Peyer's patch (tissue), 4 donors: ENCODE data around the gene PACSIN2.

ENCODE experiments used
- POLR2A ChIP-seq, 2 donors: fragments of 450-650 bp; IDR thresholded peaks; one replicate each; pipeline ENCODE4 v1.5.1; 2017; ENCODE audit warnings: antibody characterized with exemption in 2 of 2, mild to moderate bottlenecking in 2 of 2, moderate library complexity in 2 of 2
- TF ChIP-seq, protein P1 (sequence below), 6 experiments: fragments of 450-650 bp in 4 of 6; fragments of 200-600 bp in 2 of 6; sonication (generic) in 1 of 6; IDR thresholded peaks; one replicate each; pipeline ENCODE4 v1.5.1; 2017 to 2019; ENCODE audit warnings: antibody characterized with exemption in 6 of 6, mild to moderate bottlenecking in 3 of 6, moderate library complexity in 1 of 6

DNA sequence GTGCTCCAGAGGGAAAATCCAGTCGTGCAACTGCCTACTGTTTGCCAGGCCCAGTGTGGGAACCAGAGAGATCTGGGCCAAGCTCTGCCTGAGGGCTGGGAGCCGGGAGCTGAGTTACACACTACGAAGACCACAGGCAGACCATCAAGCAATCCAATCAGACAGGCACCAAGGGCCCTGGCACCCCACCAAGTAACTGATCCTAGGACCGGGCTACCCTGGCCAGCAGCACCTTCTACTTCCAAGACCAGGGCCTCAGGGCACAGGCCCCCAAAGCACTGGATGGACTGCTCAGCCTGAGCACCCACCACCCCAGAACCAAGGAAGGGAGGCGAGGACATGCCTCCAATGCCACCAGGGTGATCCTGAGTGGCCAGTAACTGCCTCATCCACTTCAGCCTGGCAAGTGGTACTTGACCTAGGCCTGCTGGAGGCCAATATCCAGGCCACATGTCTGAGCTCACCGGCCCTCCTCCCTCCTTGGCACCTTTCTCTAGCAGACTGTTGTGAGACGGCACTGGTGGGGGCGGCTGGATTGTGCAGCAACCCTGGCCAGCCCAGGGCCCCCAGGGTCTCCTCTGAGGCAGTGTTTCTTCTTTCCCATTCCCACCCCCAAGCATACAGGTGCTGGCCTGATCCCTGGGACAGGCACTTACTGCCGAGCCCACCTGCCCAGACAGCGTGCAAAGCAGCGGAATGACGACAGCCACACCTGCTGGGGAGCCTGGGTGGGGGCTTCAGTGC, 137.2 kb downstream of the PACSIN2 start:
- TF ChIP-seq, protein P1, sequence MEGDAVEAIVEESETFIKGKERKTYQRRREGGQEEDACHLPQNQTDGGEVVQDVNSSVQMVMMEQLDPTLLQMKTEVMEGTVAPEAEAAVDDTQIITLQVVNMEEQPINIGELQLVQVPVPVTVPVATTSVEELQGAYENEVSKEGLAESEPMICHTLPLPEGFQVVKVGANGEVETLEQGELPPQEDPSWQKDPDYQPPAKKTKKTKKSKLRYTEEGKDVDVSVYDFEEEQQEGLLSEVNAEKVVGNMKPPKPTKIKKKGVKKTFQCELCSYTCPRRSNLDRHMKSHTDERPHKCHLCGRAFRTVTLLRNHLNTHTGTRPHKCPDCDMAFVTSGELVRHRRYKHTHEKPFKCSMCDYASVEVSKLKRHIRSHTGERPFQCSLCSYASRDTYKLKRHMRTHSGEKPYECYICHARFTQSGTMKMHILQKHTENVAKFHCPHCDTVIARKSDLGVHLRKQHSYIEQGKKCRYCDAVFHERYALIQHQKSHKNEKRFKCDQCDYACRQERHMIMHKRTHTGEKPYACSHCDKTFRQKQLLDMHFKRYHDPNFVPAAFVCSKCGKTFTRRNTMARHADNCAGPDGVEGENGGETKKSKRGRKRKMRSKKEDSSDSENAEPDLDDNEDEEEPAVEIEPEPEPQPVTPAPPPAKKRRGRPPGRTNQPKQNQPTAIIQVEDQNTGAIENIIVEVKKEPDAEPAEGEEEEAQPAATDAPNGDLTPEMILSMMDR (IDR thresholded peaks at IDR 0.05): no peak
- no peak for TF ChIP-seq POLR2A (IDR thresholded peaks at IDR 0.05)
